Measurements from ENCODE around the gene AGMO. TPM values are rescaled to one million over a fixed set of nuclear protein-coding genes. Genes with fewer than 3 reads are reported as not detected.
"Not testable (repeated sequence)": the region's sequence is repeated elsewhere in the genome, so short reads cannot be mapped to it uniquely, and the experiment has no call there.

Gene AGMO
- total RNA-seq, 2 donors from 2014 or later = 0.48 TPM; not detected in 1

DNA sequence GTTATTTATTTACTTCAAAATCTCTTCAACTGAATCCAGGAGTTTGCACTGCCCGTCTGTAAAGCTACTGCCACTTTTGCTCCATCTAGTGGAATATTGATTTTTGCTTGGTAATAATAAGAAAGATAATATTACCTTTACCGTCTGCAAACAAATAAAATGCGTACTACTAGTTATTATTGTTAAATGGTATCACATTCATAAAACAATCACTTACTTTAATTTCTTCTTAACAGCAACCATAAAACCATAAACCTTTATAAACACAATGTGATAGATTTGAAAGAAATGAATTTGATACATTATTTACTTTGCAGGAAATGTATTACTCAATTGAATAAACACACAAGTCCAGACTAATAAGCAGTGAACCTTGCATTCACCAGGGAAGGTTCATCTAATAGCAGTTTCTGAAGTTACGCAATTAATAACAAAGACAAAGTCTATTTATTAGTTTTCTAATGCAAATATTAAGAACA is 6.4 kb downstream of the AGMO start:
- H3K9me3 ChIP-seq = no peaks in the 10 kb centered on the region
- no peak overlapping the region for H3K27ac ChIP-seq
- TF ChIP-seq, protein P1, sequence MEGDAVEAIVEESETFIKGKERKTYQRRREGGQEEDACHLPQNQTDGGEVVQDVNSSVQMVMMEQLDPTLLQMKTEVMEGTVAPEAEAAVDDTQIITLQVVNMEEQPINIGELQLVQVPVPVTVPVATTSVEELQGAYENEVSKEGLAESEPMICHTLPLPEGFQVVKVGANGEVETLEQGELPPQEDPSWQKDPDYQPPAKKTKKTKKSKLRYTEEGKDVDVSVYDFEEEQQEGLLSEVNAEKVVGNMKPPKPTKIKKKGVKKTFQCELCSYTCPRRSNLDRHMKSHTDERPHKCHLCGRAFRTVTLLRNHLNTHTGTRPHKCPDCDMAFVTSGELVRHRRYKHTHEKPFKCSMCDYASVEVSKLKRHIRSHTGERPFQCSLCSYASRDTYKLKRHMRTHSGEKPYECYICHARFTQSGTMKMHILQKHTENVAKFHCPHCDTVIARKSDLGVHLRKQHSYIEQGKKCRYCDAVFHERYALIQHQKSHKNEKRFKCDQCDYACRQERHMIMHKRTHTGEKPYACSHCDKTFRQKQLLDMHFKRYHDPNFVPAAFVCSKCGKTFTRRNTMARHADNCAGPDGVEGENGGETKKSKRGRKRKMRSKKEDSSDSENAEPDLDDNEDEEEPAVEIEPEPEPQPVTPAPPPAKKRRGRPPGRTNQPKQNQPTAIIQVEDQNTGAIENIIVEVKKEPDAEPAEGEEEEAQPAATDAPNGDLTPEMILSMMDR (IDR thresholded peaks at IDR 0.05) = peak in 1 of 2 donors; percentile 46
- H3K36me3 ChIP-seq = no peaks in the 10 kb centered on the region
- H3K4me3 ChIP-seq = no peak overlapping the region
- H3K27me3 ChIP-seq = no peaks in the 10 kb centered on the region
- no peak for DNase-seq (ENCODE audit: low spot score)
- no peaks in the 10 kb centered on the region for H3K4me1 ChIP-seq

DNA sequence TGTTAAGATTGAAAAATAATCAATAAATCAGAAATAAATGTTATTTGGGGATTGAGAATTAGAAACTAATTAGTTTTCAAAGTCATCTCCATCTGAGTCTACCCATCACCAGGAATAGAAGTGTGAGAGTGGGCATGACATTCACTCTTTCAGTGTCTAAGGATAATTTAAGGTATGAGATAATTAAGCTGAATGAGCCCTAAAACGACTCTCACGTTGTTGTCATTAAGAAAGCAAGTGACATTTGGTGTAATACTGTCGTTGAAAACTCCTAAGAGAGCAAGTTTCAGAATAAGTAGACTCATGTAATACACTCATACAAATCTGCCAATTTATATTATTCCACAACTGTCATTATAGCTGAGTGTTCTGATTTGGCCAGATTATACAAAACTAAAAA is 7.1 kb downstream of the AGMO start:
- TF ChIP-seq, protein P1 (IDR thresholded peaks at IDR 0.05) = no peak
- no peaks in the 10 kb centered on the region for H3K36me3 ChIP-seq
- no peak for DNase-seq (ENCODE audit: low spot score)
- H3K27ac ChIP-seq = no peak overlapping the region
- H3K9me3 ChIP-seq = no peaks in the 10 kb centered on the region
- H3K27me3 ChIP-seq = no peaks in the 10 kb centered on the region
- no peak overlapping the region for H3K4me3 ChIP-seq
- no peaks in the 10 kb centered on the region for H3K4me1 ChIP-seq

GRCh38 chr7:15554081-15554480 is 7.7 kb downstream of the AGMO start:
- Histone ChIP-seq H3K27ac (no peak overlapping the region), H3K4me1 (no peaks in the 10 kb centered on the region), H3K27me3 (no peaks in the 10 kb centered on the region), H3K9me3 (no peaks in the 10 kb centered on the region), H3K36me3 (no peaks in the 10 kb centered on the region), H3K4me3 (no peak overlapping the region)
- DNase-seq (ENCODE audit: low spot score) = no peak
- TF ChIP-seq, protein P1 (IDR thresholded peaks at IDR 0.05) = no peak

DNA sequence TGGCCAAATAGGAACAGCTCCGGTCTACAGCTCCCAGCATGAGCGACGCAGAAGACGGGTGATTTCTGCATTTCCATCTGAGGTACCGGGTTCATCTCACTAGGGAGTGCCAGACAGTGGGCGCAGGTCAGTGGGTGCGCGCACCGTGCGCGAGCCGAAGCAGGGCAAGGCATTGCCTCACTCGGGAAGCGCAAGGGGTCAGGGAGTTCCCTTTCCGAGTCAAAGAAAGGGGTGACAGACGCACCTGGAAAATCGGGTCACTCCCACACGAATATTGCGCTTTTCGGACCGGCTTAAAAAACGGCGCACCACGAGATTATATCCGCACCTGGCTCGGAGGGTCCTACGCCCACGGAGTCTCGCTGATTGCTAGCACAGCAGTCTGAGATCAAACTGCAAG is 14.5 kb downstream of the AGMO start:
- not testable (repeated sequence) for H3K27me3 ChIP-seq; DNase-seq (ENCODE audit: low spot score); H3K9me3 ChIP-seq; H3K36me3 ChIP-seq; H3K27ac ChIP-seq; H3K4me3 ChIP-seq; H3K4me1 ChIP-seq

DNA sequence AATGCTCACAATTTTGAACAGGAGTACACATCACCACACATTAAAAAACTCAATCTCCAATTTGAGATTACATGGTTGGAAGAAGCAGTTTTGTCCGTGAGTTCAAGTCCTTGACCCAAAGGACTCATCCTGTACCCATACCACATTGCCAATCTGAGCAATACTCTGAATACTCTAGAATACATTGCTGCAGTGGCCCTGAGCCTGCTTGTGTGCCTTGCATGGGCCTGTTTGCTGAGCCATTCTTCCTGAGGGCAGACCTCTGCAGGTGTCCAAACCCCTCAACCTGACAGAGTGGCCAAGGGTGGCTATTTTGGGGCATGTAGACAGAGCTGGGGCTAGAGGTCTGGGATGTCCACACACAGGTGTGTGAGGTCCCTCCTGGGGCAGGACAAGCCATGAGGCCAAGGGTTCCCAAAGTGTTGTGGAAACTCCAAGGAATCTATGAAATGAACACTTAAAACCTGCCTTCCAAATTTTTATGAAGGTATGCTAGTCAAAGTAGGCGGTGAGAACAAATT is 15.5 kb downstream of the AGMO start:
- no peak for DNase-seq (ENCODE audit: low spot score)
- Histone ChIP-seq H3K9me3 (no peaks in the 10 kb centered on the region), H3K27me3 (no peaks in the 10 kb centered on the region), H3K4me1 (no peaks in the 10 kb centered on the region), H3K36me3 (no peaks in the 10 kb centered on the region), H3K27ac (no peak overlapping the region), H3K4me3 (no peak overlapping the region)
- TF ChIP-seq, protein P1 (IDR thresholded peaks at IDR 0.05) = no peak

DNA sequence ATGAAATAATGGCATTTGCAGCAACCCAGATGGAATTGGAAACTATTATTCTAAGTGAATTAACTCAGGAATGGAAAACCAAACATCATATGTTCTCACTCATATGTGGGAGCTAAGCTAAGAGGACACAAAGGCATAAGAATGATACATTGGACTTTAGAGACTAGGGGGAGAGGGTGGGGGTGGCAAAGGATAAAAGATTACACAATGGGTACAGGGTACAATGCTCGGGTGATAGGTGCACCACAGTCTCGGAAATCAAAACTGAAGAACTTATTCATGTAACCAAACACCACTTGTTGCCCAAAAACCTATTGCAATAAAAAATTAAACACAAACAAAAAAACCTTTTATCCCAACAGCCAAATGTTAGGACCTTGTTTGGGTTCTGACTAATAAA is 17.8 kb downstream of the AGMO start:
- Histone ChIP-seq H3K9me3 (peaks cover 0 to 14% of the 10 kb centered on the region in 2 donors), H3K4me3 (no peak overlapping the region), H3K4me1 (no peaks in the 10 kb centered on the region), H3K36me3 (no peaks in the 10 kb centered on the region), H3K27me3 (no peaks in the 10 kb centered on the region), H3K27ac (no peak overlapping the region)
- TF ChIP-seq, protein P1 (IDR thresholded peaks at IDR 0.05) = no peak
- no peak for DNase-seq (ENCODE audit: low spot score)

All from right atrium auricular region (tissue), 2 donors.